ENCODE data around the gene HECTD4.

DNA sequence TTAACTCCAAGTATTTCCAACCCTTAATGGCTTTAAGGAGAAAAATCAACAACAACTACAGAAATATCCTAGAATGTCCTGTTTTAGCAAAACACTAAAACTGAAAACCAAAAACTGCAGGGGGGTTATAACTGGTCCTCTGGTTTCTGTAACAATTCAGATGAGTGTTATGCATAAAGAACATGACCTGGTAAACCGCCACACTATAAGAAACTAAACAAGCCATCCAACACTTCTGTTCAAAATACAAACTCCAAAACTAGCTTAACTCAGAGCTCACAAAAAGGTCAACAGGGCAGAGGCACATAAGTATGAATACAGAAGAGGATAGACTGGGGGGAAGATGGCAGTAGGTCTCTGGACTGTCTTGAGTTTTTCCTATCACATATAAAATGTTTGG, 38.0 kb downstream of the HECTD4 start:
- TF ChIP-seq, protein P1, sequence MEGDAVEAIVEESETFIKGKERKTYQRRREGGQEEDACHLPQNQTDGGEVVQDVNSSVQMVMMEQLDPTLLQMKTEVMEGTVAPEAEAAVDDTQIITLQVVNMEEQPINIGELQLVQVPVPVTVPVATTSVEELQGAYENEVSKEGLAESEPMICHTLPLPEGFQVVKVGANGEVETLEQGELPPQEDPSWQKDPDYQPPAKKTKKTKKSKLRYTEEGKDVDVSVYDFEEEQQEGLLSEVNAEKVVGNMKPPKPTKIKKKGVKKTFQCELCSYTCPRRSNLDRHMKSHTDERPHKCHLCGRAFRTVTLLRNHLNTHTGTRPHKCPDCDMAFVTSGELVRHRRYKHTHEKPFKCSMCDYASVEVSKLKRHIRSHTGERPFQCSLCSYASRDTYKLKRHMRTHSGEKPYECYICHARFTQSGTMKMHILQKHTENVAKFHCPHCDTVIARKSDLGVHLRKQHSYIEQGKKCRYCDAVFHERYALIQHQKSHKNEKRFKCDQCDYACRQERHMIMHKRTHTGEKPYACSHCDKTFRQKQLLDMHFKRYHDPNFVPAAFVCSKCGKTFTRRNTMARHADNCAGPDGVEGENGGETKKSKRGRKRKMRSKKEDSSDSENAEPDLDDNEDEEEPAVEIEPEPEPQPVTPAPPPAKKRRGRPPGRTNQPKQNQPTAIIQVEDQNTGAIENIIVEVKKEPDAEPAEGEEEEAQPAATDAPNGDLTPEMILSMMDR (conservative IDR thresholded peaks at IDR 0.05; ENCODE audit: low read length) = no peak
- TF ChIP-seq EZH2phosphoT487 (IDR thresholded peaks at IDR 0.05; ENCODE audit: borderline replicate concordance) = no peak

Data from Loucy (cell line).